Keratinocyte (primary cell): ENCODE data around the gene HOXB4. TPM values are rescaled to one million over a fixed set of nuclear protein-coding genes. Genes with fewer than 3 reads are reported as not detected.
"Not testable (repeated sequence)": the region's sequence is repeated elsewhere in the genome, so short reads cannot be mapped to it uniquely, and the experiment has no call there.

ENCODE experiments used
- DNase-seq: peaks from one replicate; pipeline ENCODE4 v3.0.0-alpha.2; 2011; ENCODE audit warnings: low read depth, missing footprints, low spot score
- FAIRE-seq: peaks from 2 replicates; lab custom pipeline; 2011; peaks lifted over from hg19 to GRCh38; lab: Jason Lieb, UNC
- H2AFZ ChIP-seq: 2 replicates; pipeline ENCODE4 v1.6.0; 2012; ENCODE audit warnings: low read length, control low read depth, inconsistent platforms; ENCODE audit not compliant: control insufficient read depth
- H3K27ac ChIP-seq: 2 replicates; pipeline ENCODE4 v1.5.1; 2011; ENCODE audit warnings: low read length; ENCODE audit not compliant: control insufficient read depth, insufficient read depth
- H3K27me3 ChIP-seq: 3 replicates; pipeline ENCODE4 v1.6.0; 2011; ENCODE audit warnings: low read length; ENCODE audit not compliant: control insufficient read depth, insufficient read depth; ENCODE audit errors: extremely low read depth
- H3K36me3 ChIP-seq, 2 experiments: 2 replicates in 1 of 2; 3 replicates in 1 of 2; pipeline ENCODE4 v1.5.1; 2011; ENCODE audit warnings: low read length in 2 of 2, mild to moderate bottlenecking in 1 of 2; ENCODE audit not compliant: control insufficient read depth in 2 of 2, insufficient read depth in 2 of 2; ENCODE audit errors: extremely low read depth in 1 of 2
- H3K4me1 ChIP-seq: 3 replicates; pipeline ENCODE4 v1.5.1; 2011; ENCODE audit warnings: low read length; ENCODE audit not compliant: control insufficient read depth, insufficient read depth; ENCODE audit errors: extremely low read depth
- H3K4me2 ChIP-seq: 3 replicates; pipeline ENCODE4 v1.6.0; 2011; ENCODE audit warnings: low read depth, low read length; ENCODE audit not compliant: control insufficient read depth, insufficient read depth; ENCODE audit errors: extremely low read depth
- H3K4me3 ChIP-seq, 3 experiments: fragments of 200-600 bp in 1 of 3; sonication (generic) in 1 of 3; 2 replicates in 2 of 3; 3 replicates in 1 of 3; pipeline ENCODE4 v1.5.1; 2011 to 2016; ENCODE audit warnings: low read length in 3 of 3, mild to moderate bottlenecking in 3 of 3, control low read depth in 2 of 3, inconsistent platforms in 1 of 3, low read depth in 1 of 3, mixed read lengths in 1 of 3, mixed run types in 1 of 3, moderate library complexity in 1 of 3; ENCODE audit not compliant: control insufficient read depth in 2 of 3, insufficient read depth in 2 of 3; ENCODE audit errors: extremely low read depth in 1 of 3
- H3K79me2 ChIP-seq: 2 replicates; pipeline ENCODE4 v1.6.0; 2012; ENCODE audit warnings: low read length; ENCODE audit not compliant: control insufficient read depth, insufficient read depth
- H3K9ac ChIP-seq: 3 replicates; pipeline ENCODE4 v1.6.0; 2011; ENCODE audit warnings: low read length; ENCODE audit not compliant: control insufficient read depth, insufficient read depth; ENCODE audit errors: extremely low read depth
- H3K9me1 ChIP-seq: 3 replicates; pipeline ENCODE4 v1.6.0; 2011; ENCODE audit warnings: low read length; ENCODE audit not compliant: control insufficient read depth, insufficient read depth; ENCODE audit errors: extremely low read depth
- H3K9me3 ChIP-seq: 2 replicates; pipeline ENCODE4 v1.5.1; 2012; ENCODE audit warnings: low read depth, low read length; ENCODE audit not compliant: control insufficient read depth
- H4K20me1 ChIP-seq: 3 replicates; pipeline ENCODE4 v1.6.0; 2011; ENCODE audit warnings: low read length; ENCODE audit not compliant: control insufficient read depth, insufficient read depth; ENCODE audit errors: extremely low read depth
- CTCF ChIP-seq, 3 experiments: IDR thresholded peaks in 1 of 3; conservative IDR thresholded peaks in 1 of 3; optimal IDR thresholded peaks in 1 of 3; 2 replicates in 2 of 3; 3 replicates in 1 of 3; pipeline versions ENCODE3 to v1.5.1; 2011; ENCODE audit warnings: low read length in 3 of 3, mild to moderate bottlenecking in 3 of 3, moderate library complexity in 2 of 3, control low read depth in 1 of 3, inconsistent platforms in 1 of 3; ENCODE audit not compliant: insufficient read depth in 2 of 3; ENCODE audit errors: extremely low read depth in 1 of 3
- EZH2 ChIP-seq: IDR thresholded peaks from one replicate; pipeline ENCODE4 v1.6.1; 2012; ENCODE audit warnings: inconsistent platforms, mild to moderate bottlenecking, low read length, moderate library complexity
- dilution Hi-C: fragments of 300-500 bp; cut with MboI; formaldehyde crosslinking; loops from one replicate; pipeline ENCODE4 v1.7.0; 2020; ENCODE audit warnings: low sequenced_read_pairs; ENCODE audit not compliant: extremely low pct_ligation_motif_present
- polyA plus RNA-seq, 5 experiments: library from polyadenylated mRNA; depleted of rRNA in 3 of 5; stranded (reverse) in 3 of 5; stranded (forward) in 1 of 5; unstranded in 1 of 5; fragments of >200 nt; gene quantifications; 1 replicate in 1 of 5; 2 replicates in 3 of 5; 3 replicates in 1 of 5; pipeline versions ENCODE4 v1.2.1 to v1.2.3, GENCODE V29; 2011 to 2012; ENCODE audit warnings: missing spikeins in 2 of 5, low read depth in 1 of 5, low replicate concordance in 1 of 5

Gene HOXB4
- polyA plus RNA-seq, 1 donor (not counting 4 experiments of a cell fraction or from before 2014, with no cell fraction given) = 0.59 TPM

GRCh38 chr17:48539177-48539576 is 39.0 kb downstream of the HOXB4 start:
- H3K4me1 ChIP-seq = peaks cover 19% of the 10 kb centered on the region
- TF ChIP-seq CTCF (optimal IDR thresholded peaks at IDR 0.05 in 1 of 3, IDR thresholded peaks at IDR 0.05 in 1 of 3, conservative IDR thresholded peaks at IDR 0.05 in 1 of 3; ENCODE audit: extremely low read depth in 1 of 3, insufficient read depth in 2 of 3, low read length in 3 of 3) (no peak), EZH2 (no peak)
- no peaks in the 10 kb centered on the region for H4K20me1 ChIP-seq
- H3K27me3 ChIP-seq = peaks cover 15% of the 10 kb centered on the region
- no peak overlapping the region for H3K27ac ChIP-seq
- no peaks in the 10 kb centered on the region for H3K9me3 ChIP-seq
- DNase-seq (no peak), FAIRE-seq (no peak)
- peaks cover 0 to 3% of the 10 kb centered on the region in 2 experiments for H3K36me3 ChIP-seq
- peaks cover 13% of the 10 kb centered on the region for H3K79me2 ChIP-seq
- dilution Hi-C loops = no loop called here
- H3K9me1 ChIP-seq = no peaks in the 10 kb centered on the region
- no peak overlapping the region for H3K9ac ChIP-seq
- no peak overlapping the region for H2AFZ ChIP-seq
- peak overlapping the region; percentile 14 for H3K4me2 ChIP-seq
- no peak overlapping the region for H3K4me3 ChIP-seq

- Histone ChIP-seq H3K79me2 (peaks cover 3% of the 10 kb centered on the region), H2AFZ (no peak overlapping the region), H3K9me1 (no peaks in the 10 kb centered on the region), H3K4me2 (no peak overlapping the region), H3K9ac (no peak overlapping the region), H3K27ac (no peak overlapping the region), H3K36me3 (peaks cover 0 to 2% of the 10 kb centered on the region in 2 experiments), H3K27me3 (peaks cover 9% of the 10 kb centered on the region), H3K4me1 (peaks cover 17% of the 10 kb centered on the region), H3K9me3 (no peaks in the 10 kb centered on the region), H4K20me1 (no peaks in the 10 kb centered on the region), H3K4me3 (no peak overlapping the region)
- TF ChIP-seq EZH2 (no peak), CTCF (optimal IDR thresholded peaks at IDR 0.05 in 1 of 3, IDR thresholded peaks at IDR 0.05 in 1 of 3, conservative IDR thresholded peaks at IDR 0.05 in 1 of 3; ENCODE audit: extremely low read depth in 1 of 3, insufficient read depth in 2 of 3, low read length in 3 of 3) (no peak)
- no peak for DNase-seq
- FAIRE-seq = no peak
- dilution Hi-C loops = no loop called here
Observed at GRCh38 chr17:48537316-48537715, 40.8 kb downstream of the HOXB4 start.

GRCh38 chr17:48535793-48536559 is 42.2 kb downstream of the HOXB4 start:
- H3K4me2 ChIP-seq, dilution Hi-C loops, H2AFZ ChIP-seq: not testable (repeated sequence)

More at GRCh38 chr17:48535793-48536559, 42.2 kb downstream of the HOXB4 start:
- FAIRE-seq, H3K4me3 ChIP-seq, H3K9me1 ChIP-seq, DNase-seq, H3K36me3 ChIP-seq, H3K79me2 ChIP-seq, H3K27me3 ChIP-seq, H3K9ac ChIP-seq, H3K9me3 ChIP-seq, H3K27ac ChIP-seq, H4K20me1 ChIP-seq: not testable (repeated sequence)
- H3K4me1 ChIP-seq = peaks cover 12% of the 10 kb centered on the region
